ENCODE measurements around the gene ZNF552. TPM values are rescaled to one million over a fixed set of nuclear protein-coding genes. Genes with fewer than 3 reads are reported as not detected.
A peak's percentile ranks its signal among the peaks of the same experiment; 100 is the strongest.

The ZNF552 gene
- total and polyA plus RNA-seq, 2 of the 8 experiments (the other 6 are each of a cell fraction or from before 2014, with no cell fraction given) = 5.9 to 11.6 TPM

GRCh38 chr19:57820599-57820998 lies 5.9 kb upstream of the ZNF552 start:
- H4K8ac ChIP-seq (ENCODE audit: extremely low read depth, insufficient read depth, low read length) = no peak overlapping the region
- no peak overlapping the region for H4K5ac ChIP-seq (ENCODE audit: insufficient read length, low read depth, low read length)
- 0 out of 2 replicates have a peak overlapping the region, but pooled peaks have one; percentile 65 for H2AK5ac ChIP-seq (ENCODE audit: low read depth, low read length)
- H4K20me1 ChIP-seq (replicated peaks in 1 of 2; ENCODE audit: control insufficient read depth in 1 of 2, insufficient read depth in 2 of 2, low read length in 2 of 2) = peaks cover 4 to 7% of the 10 kb centered on the region in 2 experiments
- ChIA-PET CTCF (ENCODE audit: partially characterized antibody) (interaction anchor here (1.5 to 3.8 kb wide), 2 partner anchors 8 to 20 kb away, joined by 7 to 15 read pairs; partner anchors contain the start of gene ZNF587B), POLR2A (ENCODE audit: partially characterized antibody) (interaction anchor here (0.5 to 5.6 kb wide), 8 partner anchors 10 to 363 kb away, joined by 3 to 52 read pairs (median 6); partner anchors contain the start of genes ZNF587 and ZNF587B)
- FAIRE-seq (no peak), DNase-seq (ENCODE audit: low read depth in 1 of 2, low spot score in 2 of 2) (no peak)
- no peak overlapping the region for H2AFZ ChIP-seq (ENCODE audit: low read length)
- H3K36me3 ChIP-seq (ENCODE audit: control insufficient read depth in 2 of 4, insufficient read depth in 4 of 4, low read length in 3 of 4) = peaks cover 0 to 11% (median 0%) of the 10 kb centered on the region in 4 experiments; a peak in 3 of 8 replicates
- no peak overlapping the region for H2BK15ac ChIP-seq (ENCODE audit: low read length)
- no peak overlapping the region for H2BK20ac ChIP-seq (ENCODE audit: low read length)
- H3K9ac ChIP-seq (replicated peaks in 1 of 4; ENCODE audit: extremely low read depth in 1 of 4, low read depth in 3 of 4, low read length in 3 of 4) = peak overlapping the region in 3 of 4 experiments; percentile 8 to 83 (median 16); a peak in 3 of 7 replicates
- H3K9me3 ChIP-seq (ENCODE audit: insufficient read depth in 2 of 2, low read depth in 1 of 2, low read length in 1 of 2) = no peaks in the 10 kb centered on the region
- peaks cover 3% of the 10 kb centered on the region for H3K23me2 ChIP-seq (ENCODE audit: low read depth, low read length)
- H3K4me1 ChIP-seq (replicated peaks in 1 of 4; ENCODE audit: control insufficient read depth in 3 of 4, insufficient read depth in 4 of 4, low read length in 3 of 4) = peaks cover 2 to 7% (median 3%) of the 10 kb centered on the region in 4 experiments; a peak in 6 of 7 replicates
- 83% methylated on average over 6 of the region's 6 CpGs; no CpG with 5 or more reads in 1 of the 2 experiments for WGBS, 2 experiments (ENCODE audit: extremely low coverage in 1 of 2, insufficient coverage in 1 of 2, insufficient read length in 1 of 2, insufficient replicate concordance in 2 of 2, low coverage in 1 of 2, low lambda C conversion rate in 2 of 2, missing lambda C conversion rate in 1 of 2)
- H3K79me1 ChIP-seq (ENCODE audit: low read depth, low read length) = peaks cover 4% of the 10 kb centered on the region; the same call in 1 of the 2 replicates
- no peak overlapping the region for H3K14ac ChIP-seq (ENCODE audit: insufficient read length)
- no peak overlapping the region for H2BK5ac ChIP-seq (ENCODE audit: low read depth, low read length)
- no peak overlapping the region for H3K23ac ChIP-seq (ENCODE audit: insufficient read length)
- peaks cover 18 to 60% of the 10 kb centered on the region in 2 experiments for H3K79me2 ChIP-seq (ENCODE audit: control insufficient read depth in 1 of 2, insufficient read depth in 2 of 2, low read length in 2 of 2)
- H2BK120ac ChIP-seq (replicated peaks; ENCODE audit: low read depth, low read length) = no peak overlapping the region
- no peak overlapping the region for H3K56ac ChIP-seq (replicated peaks; ENCODE audit: insufficient read length, low read depth, low read length)
- no peak overlapping the region for H3K27ac ChIP-seq (ENCODE audit: low read depth, low read length)
- no peak overlapping the region for H2BK12ac ChIP-seq (ENCODE audit: low read depth, low read length)
- H4K91ac ChIP-seq (replicated peaks; ENCODE audit: insufficient read length, low read length) = no peak overlapping the region
- H3K4me3 ChIP-seq (ENCODE audit: extremely low read depth in 1 of 4, insufficient read depth in 2 of 4, low read depth in 3 of 4, low read length in 4 of 4) = peak overlapping the region; percentile 84 to 99 (median 96)
- H3K4ac ChIP-seq (replicated peaks; ENCODE audit: insufficient read length, low read depth, low read length) = no peak overlapping the region
- no peak overlapping the region for H3K18ac ChIP-seq (ENCODE audit: extremely low read depth, low read length)
- H3K27me3 ChIP-seq (replicated peaks in 1 of 4; ENCODE audit: control insufficient read depth in 3 of 4, extremely low read depth in 1 of 4, insufficient read depth in 3 of 4, low read length in 3 of 4) = no peaks in the 10 kb centered on the region
- H3K4me2 ChIP-seq (ENCODE audit: insufficient read depth in 1 of 2, low read depth in 2 of 2, low read length in 2 of 2) = peak overlapping the region; percentile 67 to 81
- TF ChIP-seq SIN3A (conservative IDR thresholded peaks at IDR 0.05 in 1 of 2, IDR thresholded peaks at IDR 0.05 in 1 of 2; ENCODE audit: low read depth in 1 of 2, low read length in 2 of 2) (no peak), TAF1 (IDR thresholded peaks at IDR 0.05; ENCODE audit: low read depth, low read length) (no peak), BCL11A (IDR thresholded peaks at IDR 0.05; ENCODE audit: low read depth in 2 of 2, low read length in 2 of 2) (no peak), NRF1 (IDR thresholded peaks at IDR 0.05; ENCODE audit: low read depth, low read length) (no peak), RFX5 (IDR thresholded peaks at IDR 0.05; ENCODE audit: borderline replicate concordance, low read depth, low read length) (no peak), SP4 (IDR thresholded peaks at IDR 0.05; ENCODE audit: low read length) (no peak), CTBP2 (IDR thresholded peaks at IDR 0.05; ENCODE audit: borderline replicate concordance, insufficient read depth, insufficient read length, low read length) (no peak), POLR2A (IDR thresholded peaks at IDR 0.05; ENCODE audit: control extremely low read depth in 1 of 2, low read depth in 2 of 2, low read length in 2 of 2) (no peak), ATF3 (IDR thresholded peaks at IDR 0.05; ENCODE audit: insufficient read depth, low read depth, low read length) (no peak), CHD2 (IDR thresholded peaks at IDR 0.05; ENCODE audit: low read length) (no peak), NANOG (IDR thresholded peaks at IDR 0.05; ENCODE audit: insufficient read depth, low read depth, low read length, poor library complexity, severe bottlenecking) (no peak), EZH2 (IDR thresholded peaks at IDR 0.05; ENCODE audit: low read depth, low read length, severe bottlenecking) (no peak)
